ENCODE data around the gene CCDC13.
"Not testable (repeated sequence)": the region's sequence is repeated elsewhere in the genome, so short reads cannot be mapped to it uniquely, and the experiment has no call there.

DNA sequence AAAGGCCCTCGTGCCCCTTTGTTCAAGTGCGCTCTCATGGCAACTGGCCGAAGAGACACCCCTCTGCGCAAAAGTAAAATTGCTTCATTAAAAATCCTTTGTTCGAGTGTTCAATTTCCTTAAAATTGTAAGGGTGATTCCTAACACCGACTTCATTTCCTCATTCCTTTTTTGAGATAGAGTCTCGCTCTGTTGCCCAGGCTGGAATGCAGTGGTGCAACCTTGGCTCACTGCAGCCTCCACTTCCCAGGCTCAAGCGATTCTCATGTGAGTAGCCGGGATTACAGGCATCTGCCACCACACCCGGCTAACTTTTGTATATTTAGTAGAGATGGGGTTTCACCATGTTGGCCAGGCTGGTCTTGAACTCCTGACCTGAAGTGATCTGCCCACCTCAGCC is 37.7 kb upstream of the CCDC13 start:
- TF ChIP-seq CTCF (IDR thresholded peaks at IDR 0.05); SIN3A (IDR thresholded peaks at IDR 0.05; ENCODE audit: borderline replicate concordance, insufficient read depth, low read depth, low read length); TCF7L2 (IDR thresholded peaks at IDR 0.05; ENCODE audit: low read depth, low read length); POLR2AphosphoS5 (IDR thresholded peaks at IDR 0.05; ENCODE audit: low read depth, low read length): not testable (repeated sequence)
- TF ChIP-seq, protein P1, sequence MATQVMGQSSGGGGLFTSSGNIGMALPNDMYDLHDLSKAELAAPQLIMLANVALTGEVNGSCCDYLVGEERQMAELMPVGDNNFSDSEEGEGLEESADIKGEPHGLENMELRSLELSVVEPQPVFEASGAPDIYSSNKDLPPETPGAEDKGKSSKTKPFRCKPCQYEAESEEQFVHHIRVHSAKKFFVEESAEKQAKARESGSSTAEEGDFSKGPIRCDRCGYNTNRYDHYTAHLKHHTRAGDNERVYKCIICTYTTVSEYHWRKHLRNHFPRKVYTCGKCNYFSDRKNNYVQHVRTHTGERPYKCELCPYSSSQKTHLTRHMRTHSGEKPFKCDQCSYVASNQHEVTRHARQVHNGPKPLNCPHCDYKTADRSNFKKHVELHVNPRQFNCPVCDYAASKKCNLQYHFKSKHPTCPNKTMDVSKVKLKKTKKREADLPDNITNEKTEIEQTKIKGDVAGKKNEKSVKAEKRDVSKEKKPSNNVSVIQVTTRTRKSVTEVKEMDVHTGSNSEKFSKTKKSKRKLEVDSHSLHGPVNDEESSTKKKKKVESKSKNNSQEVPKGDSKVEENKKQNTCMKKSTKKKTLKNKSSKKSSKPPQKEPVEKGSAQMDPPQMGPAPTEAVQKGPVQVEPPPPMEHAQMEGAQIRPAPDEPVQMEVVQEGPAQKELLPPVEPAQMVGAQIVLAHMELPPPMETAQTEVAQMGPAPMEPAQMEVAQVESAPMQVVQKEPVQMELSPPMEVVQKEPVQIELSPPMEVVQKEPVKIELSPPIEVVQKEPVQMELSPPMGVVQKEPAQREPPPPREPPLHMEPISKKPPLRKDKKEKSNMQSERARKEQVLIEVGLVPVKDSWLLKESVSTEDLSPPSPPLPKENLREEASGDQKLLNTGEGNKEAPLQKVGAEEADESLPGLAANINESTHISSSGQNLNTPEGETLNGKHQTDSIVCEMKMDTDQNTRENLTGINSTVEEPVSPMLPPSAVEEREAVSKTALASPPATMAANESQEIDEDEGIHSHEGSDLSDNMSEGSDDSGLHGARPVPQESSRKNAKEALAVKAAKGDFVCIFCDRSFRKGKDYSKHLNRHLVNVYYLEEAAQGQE (IDR thresholded peaks at IDR 0.05; ENCODE audit: insufficient read depth in 1 of 2, low read depth in 2 of 2, low read length in 1 of 2): not testable (repeated sequence)
